T1000 (cell line): ENCODE results near the gene RAD51B.
"Not testable (repeated sequence)": the region's sequence is repeated elsewhere in the genome, so short reads cannot be mapped to it uniquely, and the experiment has no call there.

Experiments used
- DNase-seq: peaks from one replicate; lab custom pipeline; 2025; ENCODE audit warnings: mixed read lengths; lab: John Stamatoyannopoulos, UW

The RAD51B gene

DNA sequence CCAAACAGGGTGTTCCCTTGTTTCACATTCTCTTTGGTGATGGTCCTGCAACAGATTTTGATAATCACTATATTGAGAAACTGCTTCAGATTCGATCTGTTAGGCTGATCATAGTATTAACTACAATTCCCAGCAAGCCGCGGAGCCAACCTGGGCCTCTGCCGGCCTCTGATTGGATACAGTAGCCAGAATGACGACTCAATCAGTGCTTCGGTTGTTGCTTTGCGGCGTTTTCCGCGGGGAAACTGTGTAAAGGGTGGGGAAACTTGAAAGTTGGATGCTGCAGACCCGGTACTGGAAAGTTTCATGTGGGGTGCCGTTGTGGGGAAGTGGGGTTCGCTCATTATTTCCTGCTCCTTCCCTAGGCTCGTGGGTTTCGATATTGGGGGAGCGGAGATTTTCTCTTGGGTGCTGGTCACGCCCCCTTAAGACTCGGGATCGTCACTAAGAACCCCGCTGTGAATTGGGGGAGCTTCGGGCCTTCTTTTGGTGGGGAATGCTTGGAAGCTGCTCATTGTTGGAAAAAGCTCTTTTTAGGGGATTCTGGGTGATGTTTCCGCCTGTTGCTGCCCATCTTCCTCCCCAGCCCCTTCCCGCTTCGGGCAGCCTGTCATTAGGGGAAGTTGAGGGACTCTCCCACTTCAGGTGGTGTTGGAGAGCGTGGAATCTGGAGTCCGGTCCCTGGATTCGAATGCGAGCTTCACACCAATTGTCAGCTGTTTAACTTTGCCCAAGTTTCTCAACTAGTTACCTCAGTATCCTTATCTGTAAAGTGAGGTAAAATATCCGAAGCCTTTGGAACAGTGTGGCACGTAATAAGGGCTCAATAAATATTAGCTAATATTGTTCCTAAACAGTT, at the start of gene RAD51B:
Gene RAD51B (plus strand): TSS at position 217 of the 859 bp plus-strand sequence.
- peak; percentile 80 for DNase-seq

DNA sequence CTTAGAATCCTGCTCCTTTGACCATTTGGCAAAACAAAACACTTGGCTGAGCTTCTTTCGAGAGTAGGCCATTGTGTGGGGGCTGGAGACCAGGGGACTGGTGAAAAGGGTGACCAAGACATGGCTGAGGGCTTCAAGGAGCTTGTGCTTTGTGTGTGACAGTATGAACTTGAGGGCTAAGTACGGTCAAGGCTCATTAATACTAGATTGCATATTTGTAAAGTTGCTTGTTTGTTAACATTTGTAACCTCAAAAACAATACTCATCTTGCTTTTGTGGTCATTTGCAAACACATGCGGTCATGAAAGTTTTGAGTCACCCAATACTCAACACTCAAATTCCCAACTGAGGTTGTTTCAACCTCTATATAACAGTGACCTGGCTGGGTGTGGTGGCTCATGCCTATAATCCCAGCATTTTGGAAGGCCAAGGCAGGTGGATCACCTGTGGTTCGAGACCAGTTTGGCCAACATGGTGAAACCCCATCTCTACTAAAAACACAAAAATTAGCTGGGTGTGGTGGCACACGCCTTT, 45.7 kb upstream of the RAD51B start:
- no peak for DNase-seq

DNA sequence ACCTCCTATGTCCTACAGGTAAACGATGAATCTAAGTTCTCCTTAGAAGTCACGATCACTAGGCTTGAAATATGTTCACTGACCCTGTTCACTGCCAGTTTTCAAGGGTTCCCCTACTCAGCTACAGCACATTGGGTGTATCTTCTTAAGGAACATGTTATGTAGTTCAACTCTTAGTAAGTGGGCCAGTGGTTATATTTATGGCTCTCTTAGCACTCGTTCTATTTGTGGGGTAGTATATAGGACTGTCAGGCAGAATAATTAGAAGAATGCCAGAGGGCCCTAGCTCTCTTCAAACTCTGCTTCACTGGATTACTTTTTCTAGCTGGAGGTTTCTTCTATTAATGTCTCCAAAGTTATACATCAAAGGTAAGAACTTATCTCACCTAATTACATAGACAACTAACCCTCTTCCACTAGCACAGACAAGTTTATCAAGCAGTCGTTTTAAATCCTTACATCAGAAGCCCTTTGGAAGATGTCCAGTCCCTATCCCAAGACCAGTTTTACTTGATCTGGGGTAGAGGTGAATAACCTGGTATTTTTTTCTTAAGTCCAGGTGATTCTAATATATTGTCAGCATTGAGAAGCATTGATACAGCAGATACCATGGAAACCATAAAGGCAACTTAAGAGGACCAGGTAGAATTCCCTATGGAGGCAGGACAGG, 42.8 kb upstream of the RAD51B start:
- no peak for DNase-seq

DNA sequence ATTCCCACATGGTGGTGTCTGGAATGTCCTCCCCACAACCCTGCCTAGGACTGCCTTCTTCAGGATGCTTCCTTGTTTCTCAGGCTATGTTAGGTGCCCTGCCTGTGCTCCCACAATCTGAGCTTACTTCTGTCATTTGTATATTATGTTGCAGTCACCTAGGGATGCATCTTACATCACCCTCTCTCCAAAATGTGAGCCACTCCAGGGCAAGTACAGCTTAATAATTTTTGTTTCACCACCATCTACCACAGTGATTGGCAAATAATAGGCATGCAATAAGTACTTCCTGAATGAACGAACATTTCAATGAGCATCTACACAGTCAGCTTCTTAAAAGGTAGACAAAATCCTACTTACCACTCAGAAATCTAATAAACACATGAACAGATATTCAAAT, 40.8 kb upstream of the RAD51B start:
- DNase-seq: no peak

DNA sequence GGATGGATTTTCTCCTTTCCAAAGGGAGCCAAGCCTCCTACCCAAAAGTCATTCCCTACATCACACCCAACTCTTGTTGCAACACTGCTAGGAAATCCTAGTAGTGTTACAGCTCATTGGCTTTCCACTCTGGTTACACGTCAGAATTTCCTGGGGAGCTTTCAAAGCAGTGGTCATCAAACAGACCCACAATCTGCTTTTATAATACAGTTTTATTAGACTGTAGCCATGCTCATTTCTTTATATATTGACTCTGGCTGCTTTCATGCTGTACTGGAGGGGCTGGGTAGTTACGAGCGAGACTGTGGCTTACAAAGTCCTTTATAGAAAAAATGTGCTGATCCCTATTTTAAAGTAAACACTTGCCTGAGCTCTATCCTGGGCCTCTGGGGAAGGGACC, 37.5 kb upstream of the RAD51B start:
- DNase-seq: no peak

DNA sequence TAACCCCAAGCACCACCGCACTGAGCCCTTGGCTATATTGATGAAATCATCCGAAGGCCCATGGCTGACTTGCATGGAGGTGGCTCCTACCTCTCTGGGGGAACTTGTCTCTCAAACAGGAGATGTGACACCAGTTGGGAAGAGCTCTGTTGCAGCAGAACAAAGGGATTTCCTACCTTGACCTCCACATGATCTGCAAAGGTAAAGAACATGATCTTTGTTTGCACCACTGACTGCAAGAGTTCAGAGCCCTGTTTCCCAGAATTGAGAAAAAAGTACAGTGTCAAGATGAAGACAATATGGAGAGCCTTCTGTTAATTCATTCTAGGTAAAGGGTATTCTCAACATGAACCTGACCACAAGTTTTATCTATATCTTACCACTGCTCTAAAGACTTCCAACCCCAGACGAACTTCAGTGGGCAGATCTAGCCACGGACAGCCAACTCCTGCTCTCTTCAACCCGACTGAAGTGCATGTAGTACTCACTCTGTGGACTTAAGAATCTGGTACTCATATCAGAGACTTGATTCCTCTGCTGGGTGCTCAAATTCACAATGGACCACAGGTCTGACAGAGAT, 35.2 kb upstream of the RAD51B start:
- DNase-seq: no peak

DNA sequence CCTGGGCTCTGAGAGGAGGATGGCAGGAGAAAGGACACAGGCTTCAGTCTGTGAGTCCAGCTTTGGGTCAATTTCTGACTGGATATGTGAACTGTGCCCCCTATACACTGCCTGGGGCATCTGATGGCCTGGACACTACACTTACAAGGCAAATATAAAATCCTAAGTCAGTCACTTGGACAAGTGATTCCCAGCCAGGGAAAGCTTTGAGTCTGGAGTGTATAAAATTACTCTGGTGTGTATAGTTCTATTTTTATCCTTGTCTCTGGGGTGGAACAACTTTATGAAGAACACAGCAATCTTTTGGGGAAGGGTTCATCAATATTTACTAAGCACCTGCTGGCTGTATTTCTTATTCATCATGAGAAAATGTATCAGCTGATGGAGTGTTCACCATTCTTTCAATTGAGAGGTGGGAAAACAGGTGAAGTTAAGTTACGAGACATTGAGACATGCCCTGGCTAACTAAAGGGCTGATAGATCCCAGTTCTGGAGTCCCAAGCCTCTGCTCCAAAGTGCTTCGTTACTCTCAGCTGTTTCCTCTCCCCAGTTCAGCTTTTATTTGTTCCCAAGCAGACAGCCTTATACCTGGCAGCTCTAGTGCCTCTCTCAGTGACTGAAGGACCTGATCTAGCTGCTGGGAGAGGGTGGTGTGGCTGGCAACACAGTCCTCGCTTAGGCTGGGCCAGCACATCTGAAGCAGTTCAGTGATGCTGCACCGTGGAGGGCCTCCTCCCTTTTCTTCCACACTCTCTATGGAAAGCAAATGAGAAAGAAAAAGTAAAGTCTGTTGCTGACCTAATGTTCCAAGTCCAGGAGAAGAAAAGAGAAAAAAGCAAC, 34.1 kb upstream of the RAD51B start:
- DNase-seq: no peak

DNA sequence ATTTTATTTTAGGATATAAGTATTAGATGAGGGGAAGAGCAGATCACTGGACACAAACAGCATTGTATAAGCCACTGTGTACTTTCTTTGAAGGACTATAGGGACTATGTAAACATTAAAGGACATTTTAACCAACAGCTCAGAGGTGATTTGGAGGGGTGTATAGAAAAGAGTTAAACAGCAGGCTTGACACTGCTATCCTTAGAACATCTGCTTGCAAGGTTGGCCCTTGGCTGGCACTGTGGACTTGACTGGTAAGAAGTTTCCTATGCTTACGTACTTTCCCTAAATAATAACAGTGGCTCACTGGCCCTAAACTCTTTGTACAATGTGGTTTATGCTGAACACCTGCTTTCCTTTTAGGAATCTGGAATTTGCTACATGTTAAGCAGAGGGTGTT, 31.9 kb upstream of the RAD51B start:
- DNase-seq: no peak

DNA sequence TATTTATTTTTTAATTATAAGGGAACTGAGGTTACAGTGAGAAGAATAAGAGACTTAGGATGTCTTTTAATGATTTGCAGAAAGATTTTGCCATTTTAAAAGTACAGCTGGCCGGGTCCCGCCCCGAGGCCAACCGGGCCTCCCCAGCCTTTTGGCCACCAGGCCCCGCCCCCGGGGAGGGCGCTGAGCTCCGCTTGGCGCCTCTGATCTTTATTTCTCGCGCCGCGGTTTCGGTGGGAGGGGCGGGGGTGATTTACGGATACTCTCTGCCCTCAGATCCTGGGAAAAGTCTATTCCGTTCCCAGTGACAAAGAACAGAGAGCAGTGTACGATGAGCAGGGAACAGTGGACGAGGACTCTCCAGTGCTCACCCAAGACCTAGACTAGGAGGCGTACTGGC, 20.8 kb upstream of the RAD51B start:
- DNase-seq: no peak

DNA sequence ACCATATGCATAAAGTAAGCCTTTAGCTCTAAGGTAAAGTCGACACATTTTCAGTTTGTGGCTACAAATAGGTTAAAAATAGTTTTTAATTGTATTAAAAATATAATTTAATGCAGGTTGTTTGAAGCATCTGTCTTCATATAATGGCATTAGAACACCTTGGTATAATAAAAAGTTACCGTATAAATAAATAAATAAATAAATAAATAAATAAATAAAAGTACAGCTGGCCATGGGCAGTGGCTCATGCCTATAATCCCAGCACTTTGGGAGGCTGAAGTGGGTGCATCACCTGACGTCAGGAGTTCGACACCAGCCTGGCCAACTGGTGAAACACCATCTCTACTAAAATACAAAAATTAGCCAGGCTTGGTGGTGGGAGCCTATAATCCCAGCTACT, 18.8 kb upstream of the RAD51B start:
- DNase-seq: no peak

DNA sequence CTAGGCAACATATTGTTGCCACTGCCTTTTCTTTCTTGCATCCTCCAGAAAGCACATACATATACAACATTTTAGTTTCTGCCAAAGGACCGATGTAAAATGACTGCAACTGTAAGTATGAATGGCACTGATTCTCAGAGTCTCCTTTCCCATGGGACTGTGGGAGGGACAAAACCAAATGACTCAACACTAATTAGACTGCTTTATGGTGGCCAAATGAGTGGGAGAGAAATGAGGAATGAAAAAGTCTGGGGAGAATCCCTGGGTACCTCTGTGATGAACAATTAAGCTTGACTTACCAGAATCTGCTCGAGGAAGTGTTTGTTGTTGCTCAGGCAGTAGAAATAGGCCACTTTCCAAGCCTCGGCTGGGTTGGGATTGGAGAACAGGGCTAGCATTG, 13.3 kb upstream of the RAD51B start:
- DNase-seq: no peak

DNA sequence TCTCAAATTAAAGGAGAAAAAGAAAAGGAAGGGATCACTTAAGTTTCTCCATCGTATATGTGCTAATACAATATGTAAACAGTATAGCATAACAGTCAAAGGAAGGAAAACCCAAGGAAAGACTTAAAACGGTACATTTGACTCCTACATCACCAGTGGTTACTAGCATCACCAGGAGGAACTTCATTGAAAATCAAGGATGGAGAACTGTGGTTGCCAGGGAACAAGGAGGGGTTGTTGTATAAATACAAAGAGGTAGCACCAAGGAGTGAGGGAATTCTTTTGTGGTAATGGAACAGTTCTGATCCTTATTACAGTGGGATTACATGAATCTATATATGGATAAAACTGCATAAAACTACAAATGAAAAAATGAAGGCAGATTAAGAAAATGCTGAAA, 4.8 kb upstream of the RAD51B start:
- DNase-seq: no peak

DNA sequence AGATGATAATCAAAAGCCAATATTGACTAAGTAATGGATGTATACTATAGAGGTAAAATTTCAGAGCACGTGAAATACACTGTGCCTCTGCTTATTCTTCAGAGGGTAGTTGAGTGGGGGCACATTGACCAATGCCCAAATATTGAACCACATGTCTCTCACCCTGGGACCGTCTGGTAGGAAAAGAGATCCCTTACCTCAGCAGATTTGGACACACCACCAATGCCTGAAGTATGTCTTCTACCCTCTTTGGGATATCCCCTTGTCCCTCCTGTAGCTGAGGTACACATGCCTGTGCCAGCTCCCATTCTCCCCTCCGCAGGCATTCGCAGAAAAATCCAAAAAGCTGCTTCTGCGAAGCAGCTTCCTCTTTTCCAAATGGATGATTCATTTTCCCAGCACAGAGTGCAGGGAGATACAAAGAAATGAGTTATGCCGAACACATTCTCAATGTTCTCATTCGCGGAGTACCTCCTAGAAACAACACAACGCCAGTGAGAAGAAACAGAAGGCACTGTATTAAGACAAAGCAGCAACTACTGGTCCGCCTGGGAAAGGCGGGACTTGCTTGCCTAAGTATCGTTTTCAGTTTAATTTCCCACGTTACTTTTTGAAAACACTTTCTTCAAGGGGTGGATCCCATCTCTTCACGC, 3.9 kb upstream of the RAD51B start:
- no peak for DNase-seq

DNA sequence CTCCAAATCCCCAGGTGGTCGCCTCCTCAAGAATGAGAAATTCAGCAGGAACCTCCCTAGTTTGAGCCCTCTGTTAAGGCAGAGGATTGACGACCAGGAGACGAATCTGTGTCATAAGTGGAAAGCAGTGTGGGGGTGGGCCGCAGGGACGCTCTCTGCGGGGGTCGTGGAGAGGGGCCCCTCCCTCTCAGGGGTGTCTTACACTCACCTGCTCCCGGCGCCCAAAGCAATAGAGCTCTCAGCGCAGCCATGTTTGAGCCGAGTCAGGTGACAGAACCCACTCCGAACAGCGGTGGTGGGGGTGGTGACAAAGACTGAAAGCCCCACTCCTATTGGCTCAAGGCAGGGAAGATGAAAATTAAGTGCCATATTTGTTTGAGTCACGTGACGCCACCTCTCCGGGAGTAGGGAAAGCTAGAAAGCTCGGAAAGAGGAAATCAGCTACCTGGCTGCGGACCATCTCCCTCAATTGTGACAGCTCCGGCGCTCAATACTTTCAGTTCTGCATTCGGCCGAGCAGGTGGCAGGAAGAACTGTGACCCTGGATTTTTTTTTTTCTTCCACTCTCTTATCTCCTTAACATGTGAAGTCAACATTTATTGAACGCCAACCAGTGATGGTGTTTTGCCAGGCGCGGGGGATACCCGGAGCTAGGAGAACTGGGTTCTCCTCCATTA, 3.1 kb upstream of the RAD51B start, which contains the start of gene ZFYVE26:
Gene ZFYVE26 (minus strand): TSS at position 265 of the 677 bp plus-strand sequence. CDS start 627 bp downstream, outside the sequence.
- DNase-seq: peak; percentile 80

DNA sequence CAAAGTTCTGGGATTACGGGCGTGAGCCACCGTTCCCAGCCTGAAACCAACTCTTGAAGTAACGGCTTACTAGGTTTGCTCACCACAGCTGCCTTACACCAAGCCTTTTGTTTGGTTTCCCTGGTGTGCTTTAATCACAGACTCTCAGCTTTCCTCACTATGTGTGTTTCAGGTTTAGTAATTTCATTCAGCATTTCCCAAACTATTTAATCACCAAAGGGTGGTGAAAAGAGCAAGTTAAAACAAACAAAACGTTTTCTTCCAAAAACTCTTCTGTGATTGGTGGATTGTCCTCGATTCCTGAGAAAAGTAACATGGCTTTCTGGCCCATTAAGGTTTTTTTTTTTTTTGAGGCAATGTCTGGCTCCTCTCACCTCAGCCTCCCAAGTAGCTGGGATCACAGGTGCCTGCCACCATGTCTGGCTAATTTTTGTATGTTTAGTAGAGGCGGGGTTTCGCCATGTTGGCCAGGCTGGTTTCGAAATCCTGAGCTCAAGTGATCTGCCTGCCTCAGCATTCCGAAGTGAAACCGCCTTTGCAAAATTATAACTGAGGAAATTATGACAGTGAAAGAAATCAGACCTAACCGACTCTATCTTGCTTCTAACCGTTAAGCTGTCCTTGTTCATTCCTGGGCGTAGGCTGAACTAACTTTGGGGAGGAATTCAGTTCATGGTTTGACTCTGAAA, 1.7 kb upstream of the RAD51B start:
- no peak for DNase-seq

DNA sequence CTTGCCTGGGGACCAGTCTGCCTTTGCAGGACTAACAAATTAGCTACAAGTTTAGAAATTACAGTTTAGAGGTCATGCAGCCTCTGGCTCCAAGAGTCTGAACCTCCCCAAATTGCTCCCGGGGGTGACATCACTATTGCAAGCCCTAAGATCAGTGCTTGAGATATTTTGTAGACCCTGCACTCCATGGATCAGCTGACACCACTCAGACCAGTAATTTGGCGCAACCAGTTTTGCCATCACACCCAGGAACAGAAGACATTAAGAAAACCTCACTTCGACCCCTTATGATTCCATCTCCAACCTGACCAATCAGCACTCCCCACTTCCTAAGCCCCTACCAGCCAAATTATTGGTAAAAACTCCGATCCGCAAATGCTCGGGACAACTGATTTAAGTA, 1.1 kb upstream of the RAD51B start:
- not testable (repeated sequence) for DNase-seq

DNA sequence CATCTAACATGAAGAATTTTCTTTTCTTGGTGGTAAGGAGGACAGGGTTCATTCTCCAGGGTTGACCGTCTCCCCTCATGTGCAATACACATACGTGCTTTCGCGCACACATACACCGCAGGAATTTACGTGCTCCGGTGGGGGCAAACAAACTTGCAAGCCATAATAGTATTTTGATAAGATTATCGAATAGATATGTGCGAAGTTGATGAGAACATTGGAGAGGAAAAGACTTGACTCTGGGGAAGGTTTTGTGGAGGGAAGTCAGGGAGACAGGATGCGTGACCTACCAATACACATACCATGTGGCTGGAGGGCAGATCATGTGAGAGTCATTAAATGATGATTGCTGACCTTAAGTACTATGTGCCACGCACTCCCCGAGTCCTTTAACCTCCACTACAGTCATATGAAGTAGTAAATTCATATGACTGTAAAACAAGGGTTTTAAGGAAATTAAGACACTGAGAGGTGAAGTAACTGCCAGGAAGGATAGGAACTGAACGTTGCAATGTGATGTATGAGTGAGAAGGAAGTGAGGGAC, 921 bp downstream of the RAD51B start:
- DNase-seq: peak; percentile 33

DNA sequence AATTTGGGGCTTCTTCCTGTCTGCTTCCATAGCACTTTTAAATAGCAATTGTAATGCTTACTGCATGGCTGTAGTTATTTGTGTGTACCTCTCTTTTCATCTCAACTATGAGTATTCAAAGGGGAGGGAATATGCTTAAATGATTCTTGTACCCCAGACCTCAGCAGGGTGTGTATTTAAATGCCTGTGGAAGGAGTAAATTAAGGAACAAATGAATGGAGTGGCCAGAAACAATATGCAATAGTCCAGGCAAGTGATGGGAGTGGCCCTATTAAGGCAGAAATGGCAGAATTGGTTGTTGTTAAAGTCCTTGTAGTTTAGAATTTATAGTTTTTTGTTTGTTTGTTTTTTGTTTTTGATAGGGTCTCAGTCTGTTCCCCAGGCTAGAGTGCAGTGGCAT, 1.5 kb downstream of the RAD51B start:
- DNase-seq: no peak

DNA sequence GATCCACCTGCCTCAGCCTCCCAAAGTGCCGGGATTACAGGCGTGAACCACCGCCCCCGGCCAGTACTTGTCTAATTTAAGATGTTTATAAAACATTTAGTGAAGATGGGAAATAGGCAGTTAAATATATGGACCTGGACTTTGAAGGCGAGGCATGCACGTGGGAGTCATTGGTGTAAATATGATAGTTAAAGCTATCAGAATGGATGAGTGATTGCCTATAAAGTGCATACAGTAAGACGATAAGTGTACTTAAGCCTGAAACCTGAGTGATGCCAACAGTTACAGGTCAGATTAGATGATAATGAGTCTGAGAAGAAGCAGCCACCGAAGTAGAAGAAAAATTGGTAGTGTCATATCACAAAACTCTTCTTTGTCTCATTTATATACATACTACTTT, 11.5 kb downstream of the RAD51B start:
- no peak for DNase-seq

DNA sequence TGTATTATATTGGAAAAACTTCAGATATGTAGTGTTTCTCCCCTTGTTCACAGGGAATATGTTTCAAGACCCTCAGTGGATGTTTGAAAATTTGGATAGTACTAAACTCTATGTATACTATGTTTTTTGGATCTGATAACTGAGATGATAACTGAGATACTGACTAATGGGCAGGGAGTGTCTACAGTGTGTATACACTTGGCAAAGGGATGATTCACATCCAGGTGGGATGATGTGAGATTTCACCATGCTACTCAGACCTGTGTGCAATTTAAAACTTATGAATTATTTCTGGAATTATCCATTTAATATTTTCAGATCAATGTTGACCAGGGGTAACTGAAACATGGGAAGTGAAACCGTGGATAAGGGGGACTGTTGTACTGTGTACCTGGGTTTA, 13.8 kb downstream of the RAD51B start:
- DNase-seq: no peak
